ENCODE measurements around the gene NTRK1.

- TF ChIP-seq POLR2A (IDR thresholded peaks at IDR 0.05; ENCODE audit: low read depth, low read length) (no peak), SPI1 (IDR thresholded peaks at IDR 0.05; ENCODE audit: low read depth, low read length) (no peak)
Observed at GRCh38 chr1:156847591-156848460, 12.8 kb upstream of the NTRK1 start.

All from GM12891 (cell line).